HG02973 (cell line): ENCODE measurements around the gene RIMBP2.

Experiments
- ATAC-seq: cut with Tn5 transposase; IDR thresholded peaks from one replicate; pipeline ENCODE4 v1.9.1; 2021; ENCODE audit warnings: moderate library complexity; ENCODE audit not compliant: unreplicated experiment

RIMBP2 gene

GRCh38 chr12:130577351-130577750, 138.7 kb downstream of the RIMBP2 start:
- ATAC-seq: no peak

DNA sequence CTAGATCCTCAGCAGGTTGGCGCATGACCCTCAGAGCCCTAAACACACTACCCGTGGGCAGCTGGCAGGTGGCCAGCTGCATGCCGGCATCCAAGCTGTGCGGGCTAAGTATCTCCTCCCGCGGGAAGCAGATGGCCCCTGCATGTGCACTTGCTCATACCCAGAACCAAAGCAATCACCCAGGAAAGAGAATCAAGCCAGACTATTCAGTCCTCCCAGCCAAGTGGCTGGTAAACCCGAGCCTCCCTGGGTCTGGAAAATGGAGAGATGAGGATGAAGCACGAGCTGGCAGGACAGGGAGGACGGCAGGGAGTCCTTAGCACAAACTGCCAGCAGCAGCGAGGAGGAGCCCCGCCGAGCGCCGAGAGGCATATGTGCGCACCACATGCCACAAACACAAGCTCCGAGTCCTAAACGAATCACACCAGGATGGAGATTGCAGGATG, 139.7 kb downstream of the RIMBP2 start:
- ATAC-seq: no peak

DNA sequence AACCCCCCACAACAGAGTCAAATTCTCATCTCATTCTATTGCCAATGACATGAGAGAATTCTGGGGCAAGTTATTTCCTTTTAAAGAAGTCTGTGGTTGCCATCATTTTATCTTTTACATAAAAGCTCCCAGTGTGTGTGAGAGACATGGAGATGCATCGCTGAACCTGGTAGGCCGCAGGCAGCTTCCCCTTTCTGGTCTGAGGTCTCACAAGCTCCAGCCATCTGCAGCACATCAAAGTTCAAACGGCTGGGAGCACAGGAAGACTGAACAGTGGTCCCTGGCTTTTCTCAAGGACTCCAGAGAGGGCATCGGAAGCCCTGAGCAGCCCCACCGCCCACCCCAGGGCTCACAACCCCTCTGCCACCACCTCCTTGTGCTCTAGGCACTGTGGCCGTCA, 141.7 kb downstream of the RIMBP2 start:
- ATAC-seq: no peak

DNA sequence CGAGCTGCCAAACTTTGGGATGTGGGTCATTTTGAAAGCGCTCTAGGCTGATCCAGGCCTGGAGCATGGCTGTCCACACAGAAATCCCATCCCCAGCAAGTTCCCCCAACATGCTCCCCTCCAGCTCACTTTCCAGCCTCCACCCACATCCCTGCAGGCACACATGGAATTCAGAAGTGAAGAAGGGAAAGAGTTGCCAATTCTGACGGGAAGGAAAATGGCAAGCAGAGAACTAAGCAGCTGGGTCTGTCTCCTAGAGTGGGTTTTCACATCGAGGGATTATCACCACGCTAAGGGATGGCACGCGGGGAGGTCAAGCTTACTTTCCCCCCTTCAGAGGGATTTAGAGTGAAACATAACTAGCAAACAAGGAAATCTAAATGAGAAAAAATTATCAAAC, 142.3 kb downstream of the RIMBP2 start:
- no peak for ATAC-seq

- no peak for ATAC-seq
Measured at GRCh38 chr12:130573235-130573634, 142.9 kb downstream of the RIMBP2 start.

DNA sequence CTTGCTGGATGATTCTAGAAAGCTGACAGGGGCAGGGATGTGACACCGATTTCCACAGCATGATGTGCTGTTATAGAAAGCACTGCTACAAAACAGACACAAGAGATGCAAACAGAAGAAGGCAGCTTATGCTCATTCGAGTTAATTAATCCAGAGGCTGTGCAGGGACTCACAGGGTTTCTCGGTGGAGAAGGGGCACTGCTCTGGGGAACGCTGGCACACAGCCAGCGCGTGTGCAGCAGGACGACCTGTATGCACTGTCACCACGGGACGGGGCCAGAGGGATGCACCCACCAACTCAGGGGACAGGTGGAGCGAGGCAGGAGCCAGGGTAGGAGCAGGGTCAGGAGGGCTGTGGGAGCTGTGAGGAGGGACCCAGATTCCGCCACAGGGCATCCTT, 143.5 kb downstream of the RIMBP2 start:
- ATAC-seq: no peak

- no peak for ATAC-seq
Measured at GRCh38 chr12:130571734-130572133, 144.4 kb downstream of the RIMBP2 start.

DNA sequence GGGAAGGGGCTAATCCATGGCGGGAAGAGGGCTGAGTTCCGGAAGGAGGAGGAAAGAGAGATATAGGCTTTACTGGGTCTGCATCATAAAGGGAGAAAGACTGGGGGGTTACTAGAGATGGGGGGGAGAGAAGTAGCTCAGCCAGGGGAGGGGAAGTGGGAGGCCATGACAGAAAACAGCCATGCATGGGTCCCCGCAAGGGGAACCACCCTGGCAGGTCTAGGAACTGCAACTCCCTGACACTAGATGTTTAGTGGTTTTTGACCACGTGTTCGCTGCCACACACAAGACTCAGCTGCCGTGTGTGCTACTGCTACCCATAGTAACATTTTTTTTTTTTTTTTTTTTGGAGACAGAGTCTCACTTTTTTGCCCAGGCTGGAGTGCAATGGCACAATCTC, 145.0 kb downstream of the RIMBP2 start:
- no peak for ATAC-seq

- no peak for ATAC-seq
Measured at GRCh38 chr12:130569521-130569920, 146.6 kb downstream of the RIMBP2 start.

GRCh38 chr12:130568501-130568900, 147.6 kb downstream of the RIMBP2 start:
- ATAC-seq: no peak

- no peak for ATAC-seq
Measured at GRCh38 chr12:130568041-130568440, 148.1 kb downstream of the RIMBP2 start.

DNA sequence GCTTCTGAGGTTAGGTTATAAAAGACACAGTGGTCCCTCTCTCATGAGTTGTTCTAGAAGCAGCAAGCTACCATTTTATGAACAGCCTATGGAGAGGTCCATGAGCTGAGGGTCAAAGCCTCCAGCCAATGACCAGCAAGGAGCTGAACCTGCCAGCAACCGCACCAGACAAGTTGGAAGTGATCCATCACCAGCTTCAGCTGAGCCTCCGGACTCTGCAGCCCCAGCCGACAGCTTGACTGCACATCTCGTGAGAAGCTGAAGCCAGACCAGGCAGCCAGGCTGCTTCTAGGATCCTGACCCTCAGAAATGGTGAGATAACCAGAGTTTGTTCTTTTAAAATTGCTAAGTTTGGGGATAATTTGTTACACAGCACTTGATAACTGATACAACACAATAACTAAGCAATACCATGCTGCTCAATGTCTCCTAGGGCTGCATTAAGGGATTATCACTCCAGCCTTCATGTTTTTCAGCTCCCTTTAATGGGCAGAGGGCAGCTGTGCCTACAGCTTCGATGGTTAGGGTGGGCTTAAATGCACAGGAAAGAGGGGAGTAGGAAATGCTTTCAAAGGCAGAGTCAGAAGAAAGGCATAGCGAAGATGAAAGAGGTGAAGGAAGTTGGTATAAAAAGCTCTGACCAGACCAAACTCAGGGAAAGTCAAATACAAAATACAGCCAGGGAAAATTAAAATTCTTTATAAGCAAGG, 149.5 kb downstream of the RIMBP2 start:
- no peak for ATAC-seq

- no peak for ATAC-seq
Measured at GRCh38 chr12:130565189-130565588, 150.9 kb downstream of the RIMBP2 start.

GRCh38 chr12:130563323-130563722, 152.8 kb downstream of the RIMBP2 start:
- no peak for ATAC-seq

DNA sequence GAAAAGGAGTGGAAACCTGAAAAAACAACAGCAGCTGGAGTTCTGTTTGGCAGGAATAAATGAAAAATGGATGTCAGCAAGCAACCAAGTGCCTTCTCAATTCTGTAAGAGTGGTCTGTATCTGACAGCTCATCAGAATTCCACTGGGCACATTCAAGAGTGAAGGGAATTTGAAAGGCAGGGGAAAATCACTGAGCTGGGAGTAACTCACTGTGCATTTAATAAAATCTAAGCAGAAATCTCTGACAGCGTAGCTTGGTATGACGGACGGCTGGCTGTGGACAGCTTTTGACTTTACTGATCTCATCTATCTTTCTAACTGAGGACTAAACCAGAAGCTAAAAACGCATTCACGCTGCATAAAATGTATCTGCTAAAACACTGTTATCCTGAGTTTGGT, 153.4 kb downstream of the RIMBP2 start:
- ATAC-seq: no peak

GRCh38 chr12:130560321-130560720, 155.8 kb downstream of the RIMBP2 start:
- ATAC-seq: no peak

DNA sequence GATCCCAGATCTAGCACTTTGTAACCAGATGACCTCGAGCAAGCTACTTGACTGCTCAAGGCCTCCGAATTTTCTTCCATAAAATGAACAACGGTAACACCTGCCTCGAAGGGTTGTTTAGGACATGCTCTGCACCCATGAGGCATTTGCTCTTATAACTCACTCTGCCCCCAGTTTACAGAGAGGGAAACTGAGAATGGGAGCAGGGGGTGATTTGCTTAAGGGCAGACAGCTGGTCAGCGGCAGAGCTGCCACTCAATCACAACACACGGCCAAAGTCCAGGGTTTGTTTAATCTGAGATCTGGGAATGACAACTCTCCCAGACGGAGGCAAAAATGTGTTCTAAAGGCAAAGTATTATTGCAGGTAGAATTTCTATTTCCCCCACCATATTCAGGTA, 156.3 kb downstream of the RIMBP2 start:
- no peak for ATAC-seq

DNA sequence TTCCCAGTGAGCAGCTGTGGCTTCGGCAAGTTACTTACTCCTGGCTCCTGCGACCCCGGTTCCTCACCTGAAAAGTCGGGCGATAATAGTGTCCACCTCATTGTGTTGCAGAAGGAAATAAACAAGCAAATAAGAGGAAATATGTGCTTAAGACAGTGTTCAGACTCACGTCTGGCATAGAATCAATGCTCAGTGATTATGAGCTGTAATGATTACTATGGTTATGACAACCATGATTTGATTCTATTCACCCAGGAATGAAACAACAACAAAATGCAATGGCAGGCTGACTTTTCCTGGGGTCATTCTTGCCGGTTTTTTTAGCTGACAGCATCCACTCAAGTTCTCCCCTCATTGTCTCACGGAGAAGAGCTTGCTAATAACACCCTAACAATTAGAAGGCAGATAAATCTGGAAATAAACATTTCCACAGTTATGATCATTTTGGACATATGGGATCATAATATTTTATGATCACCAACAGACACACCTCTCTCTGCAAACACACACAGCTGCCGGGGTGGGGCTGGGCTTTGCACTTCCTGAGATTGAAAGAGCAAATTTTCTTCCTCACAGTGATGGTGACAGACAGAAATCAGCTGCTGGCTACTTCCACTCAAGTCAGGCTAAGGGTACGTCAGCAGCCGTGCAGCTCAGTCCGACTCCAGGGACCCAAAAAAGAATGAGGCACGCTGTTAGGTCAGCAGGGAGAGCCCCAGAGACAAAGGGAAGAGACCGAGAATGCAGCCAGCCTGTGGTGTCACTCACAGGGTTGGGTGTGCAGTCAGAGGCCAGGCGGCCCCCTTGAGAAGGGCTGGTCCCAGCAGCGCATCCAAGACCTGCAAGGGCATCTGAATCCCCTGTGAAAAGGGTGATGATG, 158.0 kb downstream of the RIMBP2 start:
- no peak for ATAC-seq

DNA sequence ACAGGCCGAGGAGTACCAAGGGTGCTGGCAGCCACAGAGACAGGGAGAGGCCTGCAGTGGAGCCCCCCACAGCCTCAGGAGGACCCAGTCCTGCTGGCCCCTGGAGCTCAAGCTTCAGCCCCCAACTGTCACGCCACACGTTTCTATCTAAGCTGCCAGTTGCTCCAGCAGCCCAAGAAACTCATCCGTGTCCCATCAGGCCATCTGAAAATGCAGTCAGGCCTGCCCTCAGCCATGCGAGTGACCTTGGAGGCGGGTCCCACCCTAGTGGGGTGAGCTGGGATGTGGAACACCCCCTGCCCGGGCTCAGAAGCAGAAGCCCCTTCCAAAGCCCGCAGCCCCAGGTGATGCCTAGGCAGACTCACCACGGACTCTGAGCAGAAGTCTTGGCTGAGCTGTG, 158.9 kb downstream of the RIMBP2 start:
- ATAC-seq: no peak

DNA sequence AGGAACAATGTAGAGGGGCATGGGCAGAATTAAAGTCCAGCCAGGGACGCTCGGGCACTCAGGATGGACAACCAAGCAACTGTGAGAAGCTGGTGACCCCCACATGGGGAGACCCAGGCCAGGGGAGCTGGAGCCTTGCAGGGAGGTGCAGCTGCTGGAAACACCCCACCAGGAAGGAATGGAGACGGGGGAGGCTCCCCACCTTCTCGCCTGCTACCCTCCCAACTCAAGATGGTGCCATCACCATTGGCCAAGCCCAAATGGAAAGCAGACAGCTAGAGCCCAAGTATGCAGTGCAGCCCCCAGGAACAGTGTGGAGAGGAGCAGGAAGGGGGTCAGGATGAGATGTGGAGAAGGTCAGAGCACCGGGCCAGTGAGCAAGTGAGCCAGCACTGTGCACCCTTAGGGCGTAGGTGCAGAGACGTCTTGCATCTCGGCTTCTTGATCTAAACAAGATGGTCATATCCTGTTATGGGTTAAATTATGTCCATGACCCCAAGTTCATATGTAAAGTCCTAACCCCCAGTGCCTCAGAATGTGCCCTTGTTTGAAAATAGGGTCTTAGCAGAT, 159.5 kb downstream of the RIMBP2 start:
- ATAC-seq: no peak

- no peak for ATAC-seq
Measured at GRCh38 chr12:130555628-130556485, 160.2 kb downstream of the RIMBP2 start.
